ENCODE measurements around the gene CEP295NL.

GRCh38 chr17:78933959-78934568, 31.1 kb upstream of the CEP295NL start:
- no peak for TF ChIP-seq FOXA1 (IDR thresholded peaks at IDR 0.05)
- no peak for TF ChIP-seq LEF1 (IDR thresholded peaks at IDR 0.05; ENCODE audit: borderline replicate concordance)
